Nephron progenitor cell (in vitro differentiated cells): Measurements from ENCODE around the gene FBXL15.

Experiments
- DNase-seq: peaks from one replicate; pipeline ENCODE4 v3.0.0; 2021
- H3K27ac Mint-ChIP-seq: 2 replicates; pipeline ENCODE4 v1.8.0; 2021; ENCODE audit warnings: mild to moderate bottlenecking, moderate library complexity, mixed read lengths
- H3K27me3 Mint-ChIP-seq: 2 replicates; pipeline ENCODE4 v1.8.0; 2021; ENCODE audit warnings: mild to moderate bottlenecking, low read depth, mixed read lengths; ENCODE audit not compliant: poor library complexity
- H3K36me3 Mint-ChIP-seq: 2 replicates; pipeline ENCODE4 v1.8.0; 2021; ENCODE audit warnings: low read depth, mixed read lengths
- H3K4me1 Mint-ChIP-seq: 2 replicates; pipeline ENCODE4 v1.8.0; 2021; ENCODE audit warnings: mixed read lengths
- H3K4me3 Mint-ChIP-seq: 2 replicates; pipeline ENCODE4 v1.8.0; 2021; ENCODE audit warnings: mild to moderate bottlenecking, moderate library complexity, mixed read lengths
- H3K9me3 Mint-ChIP-seq: 2 replicates; pipeline ENCODE4 v1.8.0; 2021; ENCODE audit warnings: mild to moderate bottlenecking, moderate library complexity, mixed read lengths
- CTCF ChIP-seq: fragments of 200-600 bp; sonication (generic); IDR thresholded peaks from 2 replicates; pipeline ENCODE4 v1.5.0; 2021; ENCODE audit warnings: antibody characterized with exemption

Gene FBXL15

DNA sequence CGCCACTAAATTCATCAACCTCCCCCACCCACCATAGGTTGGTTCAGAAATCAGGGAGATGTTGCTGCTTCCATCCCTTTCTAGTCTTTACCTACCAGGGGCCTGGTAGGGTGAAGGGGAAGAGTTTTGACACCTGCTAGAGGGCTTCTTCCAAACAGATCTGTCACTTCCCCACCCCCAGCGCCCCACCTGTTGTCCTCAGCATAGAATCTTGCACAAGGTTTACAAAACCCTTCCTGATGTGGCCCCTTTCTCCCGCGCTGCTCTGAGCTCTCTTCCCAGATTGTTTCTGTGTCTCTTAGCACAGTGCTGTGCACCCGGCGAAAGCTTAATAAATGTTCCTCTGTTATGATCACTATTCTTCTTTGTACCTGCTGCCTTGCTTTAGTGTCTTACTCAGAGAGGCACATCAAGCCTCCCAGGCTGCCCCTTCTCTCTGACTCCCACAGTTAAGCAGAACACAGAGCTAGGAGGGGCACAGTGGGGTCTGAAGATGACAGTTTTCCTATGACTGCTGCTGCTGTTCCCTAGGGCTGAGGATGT, 41.9 kb downstream of the FBXL15 start:
- Mint-ChIP-seq H3K36me3 (no peaks in the 10 kb centered on the region), H3K27me3 (peaks cover 33% of the 10 kb centered on the region), H3K9me3 (no peaks in the 10 kb centered on the region), H3K4me3 (peak overlapping the region; percentile 84), H3K4me1 (peaks cover 44% of the 10 kb centered on the region), H3K27ac (no peak overlapping the region)
- no peak for DNase-seq
- no peak for TF ChIP-seq CTCF

- H3K27ac Mint-ChIP-seq = no peak overlapping the region
Observed at GRCh38 chr10:102463983-102464382, 43.3 kb downstream of the FBXL15 start.

DNA sequence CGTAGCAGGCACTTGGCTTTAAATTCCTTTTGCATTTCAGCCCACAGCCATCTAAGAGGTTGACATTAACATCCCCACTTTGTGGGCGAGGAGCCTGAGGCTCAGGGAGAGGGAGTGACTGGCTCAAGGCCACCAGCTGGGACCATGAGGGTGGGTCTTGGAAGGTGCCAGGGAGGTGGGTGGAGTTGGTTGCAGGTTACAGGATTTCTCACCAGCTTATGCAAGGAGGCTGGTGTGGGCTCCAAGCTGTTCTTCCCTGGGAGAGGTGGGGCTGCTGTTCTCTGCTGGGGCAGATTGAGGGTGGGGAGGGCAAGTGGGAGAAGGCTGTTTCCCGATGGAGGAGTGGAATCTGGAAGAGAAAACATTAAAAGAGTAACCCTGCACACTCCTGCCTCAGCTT, 44.8 kb downstream of the FBXL15 start:
- H3K27me3 Mint-ChIP-seq = peaks cover 33% of the 10 kb centered on the region
- H3K36me3 Mint-ChIP-seq = no peaks in the 10 kb centered on the region
- no peak overlapping the region for H3K4me3 Mint-ChIP-seq
- DNase-seq = no peak
- TF ChIP-seq CTCF = no peak
- peaks cover 40% of the 10 kb centered on the region for H3K4me1 Mint-ChIP-seq
- H3K27ac Mint-ChIP-seq = no peak overlapping the region
- no peaks in the 10 kb centered on the region for H3K9me3 Mint-ChIP-seq

More at GRCh38 chr10:102463983-102464382, 43.3 kb downstream of the FBXL15 start:
- DNase-seq = no peak
- Mint-ChIP-seq H3K27me3 (peaks cover 33% of the 10 kb centered on the region), H3K4me3 (no peak overlapping the region), H3K9me3 (no peaks in the 10 kb centered on the region), H3K4me1 (peaks cover 35% of the 10 kb centered on the region), H3K36me3 (no peaks in the 10 kb centered on the region)
- TF ChIP-seq CTCF = no peak

DNA sequence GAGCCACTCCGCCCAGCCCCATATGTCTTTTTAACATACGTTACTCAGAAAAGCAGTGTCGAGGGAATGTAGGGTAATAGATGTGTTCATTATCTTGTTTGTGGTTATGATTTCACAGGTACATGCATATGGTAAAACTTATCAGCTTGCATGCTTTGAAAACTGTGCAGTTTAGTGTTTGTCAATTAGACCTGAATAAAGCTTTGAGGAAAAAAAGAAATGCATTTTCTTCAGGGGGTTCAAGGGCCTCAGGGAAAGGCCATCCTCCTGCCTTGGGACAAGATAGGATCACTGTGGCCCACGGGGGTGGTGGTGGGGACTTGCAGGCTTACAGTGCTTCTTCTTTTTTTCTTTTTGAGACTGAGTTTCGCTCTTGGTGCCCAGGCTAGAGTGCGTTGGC, 46.7 kb downstream of the FBXL15 start:
- Mint-ChIP-seq H3K27me3 (peaks cover 22% of the 10 kb centered on the region), H3K4me1 (peaks cover 21% of the 10 kb centered on the region), H3K4me3 (no peak overlapping the region), H3K9me3 (no peaks in the 10 kb centered on the region), H3K27ac (no peak overlapping the region), H3K36me3 (no peaks in the 10 kb centered on the region)
- DNase-seq = no peak
- no peak for TF ChIP-seq CTCF

DNA sequence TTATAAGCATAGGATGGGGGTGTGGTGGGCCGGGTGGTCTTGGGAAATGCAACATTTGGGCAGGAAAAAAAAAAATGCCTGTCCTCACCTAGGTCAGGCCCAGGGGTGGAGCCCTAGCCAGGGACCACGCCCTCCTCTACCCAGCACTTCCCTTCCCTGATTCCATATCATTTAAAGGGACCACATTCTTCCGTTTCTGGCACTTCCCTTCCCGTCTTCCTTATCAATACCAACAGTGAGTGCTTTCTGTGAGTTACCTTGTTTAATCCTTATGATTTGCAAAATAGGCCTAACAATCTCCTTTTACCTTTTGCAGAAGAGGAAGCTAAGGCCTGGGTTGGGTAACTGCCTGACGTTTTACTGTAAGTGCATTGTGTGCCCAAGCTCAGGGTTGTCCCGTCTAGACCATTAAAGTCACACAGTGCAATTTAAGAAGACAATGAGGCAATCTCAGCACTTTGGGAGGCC, 47.4 kb downstream of the FBXL15 start:
- TF ChIP-seq CTCF = no peak
- peaks cover 14% of the 10 kb centered on the region for H3K4me1 Mint-ChIP-seq
- no peak overlapping the region for H3K4me3 Mint-ChIP-seq
- DNase-seq = no peak
- H3K9me3 Mint-ChIP-seq = no peaks in the 10 kb centered on the region
- H3K36me3 Mint-ChIP-seq = no peaks in the 10 kb centered on the region
- H3K27me3 Mint-ChIP-seq = peaks cover 15% of the 10 kb centered on the region
- peak overlapping the region; percentile 32 for H3K27ac Mint-ChIP-seq

DNA sequence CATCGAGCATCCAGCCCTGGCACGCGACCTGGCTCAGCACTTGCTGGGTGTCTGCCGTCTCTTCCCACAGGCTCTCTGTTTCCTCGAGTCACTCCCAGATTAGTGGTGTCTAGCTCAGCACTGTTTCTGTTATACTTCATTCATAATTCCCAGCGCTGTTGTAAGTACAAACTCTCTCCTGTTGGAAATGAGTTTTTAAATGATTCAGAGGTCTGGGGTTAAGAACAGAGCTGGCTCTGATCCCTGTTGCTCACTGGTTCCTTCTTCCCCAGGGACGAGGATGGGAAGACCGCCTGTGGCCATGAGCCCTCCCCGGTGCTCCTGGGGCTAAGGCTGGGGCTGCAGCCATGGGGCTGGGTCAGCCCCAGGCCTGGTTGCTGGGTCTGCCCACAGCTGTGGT, 48.0 kb downstream of the FBXL15 start:
- H3K4me3 Mint-ChIP-seq = no peak overlapping the region
- no peak for TF ChIP-seq CTCF
- no peak overlapping the region for H3K27ac Mint-ChIP-seq
- H3K4me1 Mint-ChIP-seq = peaks cover 8% of the 10 kb centered on the region
- no peaks in the 10 kb centered on the region for H3K9me3 Mint-ChIP-seq
- no peak for DNase-seq
- H3K36me3 Mint-ChIP-seq = no peaks in the 10 kb centered on the region
- H3K27me3 Mint-ChIP-seq = peaks cover 8% of the 10 kb centered on the region
